ENCODE results near the gene VPS8.

The VPS8 gene, protein sequence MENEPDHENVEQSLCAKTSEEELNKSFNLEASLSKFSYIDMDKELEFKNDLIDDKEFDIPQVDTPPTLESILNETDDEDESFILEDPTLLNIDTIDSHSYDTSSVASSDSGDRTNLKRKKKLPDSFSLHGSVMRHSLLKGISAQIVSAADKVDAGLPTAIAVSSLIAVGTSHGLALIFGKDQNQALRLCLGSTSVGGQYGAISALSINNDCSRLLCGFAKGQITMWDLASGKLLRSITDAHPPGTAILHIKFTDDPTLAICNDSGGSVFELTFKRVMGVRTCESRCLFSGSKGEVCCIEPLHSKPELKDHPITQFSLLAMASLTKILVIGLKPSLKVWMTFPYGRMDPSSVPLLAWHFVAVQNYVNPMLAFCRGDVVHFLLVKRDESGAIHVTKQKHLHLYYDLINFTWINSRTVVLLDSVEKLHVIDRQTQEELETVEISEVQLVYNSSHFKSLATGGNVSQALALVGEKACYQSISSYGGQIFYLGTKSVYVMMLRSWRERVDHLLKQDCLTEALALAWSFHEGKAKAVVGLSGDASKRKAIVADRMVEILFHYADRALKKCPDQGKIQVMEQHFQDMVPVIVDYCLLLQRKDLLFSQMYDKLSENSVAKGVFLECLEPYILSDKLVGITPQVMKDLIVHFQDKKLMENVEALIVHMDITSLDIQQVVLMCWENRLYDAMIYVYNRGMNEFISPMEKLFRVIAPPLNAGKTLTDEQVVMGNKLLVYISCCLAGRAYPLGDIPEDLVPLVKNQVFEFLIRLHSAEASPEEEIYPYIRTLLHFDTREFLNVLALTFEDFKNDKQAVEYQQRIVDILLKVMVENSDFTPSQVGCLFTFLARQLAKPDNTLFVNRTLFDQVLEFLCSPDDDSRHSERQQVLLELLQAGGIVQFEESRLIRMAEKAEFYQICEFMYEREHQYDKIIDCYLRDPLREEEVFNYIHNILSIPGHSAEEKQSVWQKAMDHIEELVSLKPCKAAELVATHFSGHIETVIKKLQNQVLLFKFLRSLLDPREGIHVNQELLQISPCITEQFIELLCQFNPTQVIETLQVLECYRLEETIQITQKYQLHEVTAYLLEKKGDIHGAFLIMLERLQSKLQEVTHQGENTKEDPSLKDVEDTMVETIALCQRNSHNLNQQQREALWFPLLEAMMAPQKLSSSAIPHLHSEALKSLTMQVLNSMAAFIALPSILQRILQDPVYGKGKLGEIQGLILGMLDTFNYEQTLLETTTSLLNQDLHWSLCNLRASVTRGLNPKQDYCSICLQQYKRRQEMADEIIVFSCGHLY (N-terminal part only)

GRCh38 chr3:184811999-184812661 lies at the start of gene VPS8:
Gene VPS8 (plus strand): TSS chr3:184812166. CDS start chr3:184824633, 12,467 bp downstream.
- peak; percentile 94 for DNase-seq (ENCODE audit: low read depth, low spot score)

GRCh38 chr3:184764191-184764590 lies 47.8 kb upstream of the VPS8 start:
- DNase-seq (ENCODE audit: low read depth, low spot score): no peak

DNA sequence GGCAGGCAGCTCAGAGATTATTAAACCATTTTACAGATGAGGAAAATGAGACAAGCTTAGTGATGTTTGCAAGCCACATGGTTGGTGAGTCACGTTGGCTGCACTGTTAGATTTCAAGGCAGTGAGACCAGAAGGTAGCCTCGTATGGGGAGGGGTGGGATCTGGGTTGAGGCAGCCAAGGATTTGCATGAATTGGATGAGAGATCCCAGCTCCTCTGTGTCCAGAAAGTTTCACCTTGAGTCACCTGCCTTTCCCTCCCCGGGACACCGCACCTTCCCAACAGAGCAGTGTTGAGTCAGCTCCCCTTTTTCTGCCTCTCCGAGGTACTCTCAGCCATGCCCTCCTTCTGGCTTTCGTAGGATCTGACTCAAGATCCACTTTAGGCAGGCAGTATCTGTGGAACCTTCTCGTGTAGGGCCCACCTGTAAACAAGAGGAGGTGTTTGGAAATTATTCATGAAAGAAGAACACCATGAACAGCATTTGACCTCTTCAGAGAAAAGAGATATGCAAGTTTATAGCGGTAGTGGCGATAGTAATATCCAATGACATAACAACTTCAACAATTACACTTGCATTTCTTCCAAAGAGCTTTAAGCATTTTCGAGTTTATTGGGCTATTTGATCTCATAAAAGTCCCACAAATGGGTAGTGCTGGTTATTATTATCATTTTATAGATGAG lies 46.8 kb upstream of the VPS8 start:
- no peak for DNase-seq (ENCODE audit: low read depth, low spot score)

GRCh38 chr3:184765730-184766074 lies 46.3 kb upstream of the VPS8 start:
- no peak for DNase-seq (ENCODE audit: low read depth, low spot score)

- DNase-seq (ENCODE audit: low read depth, low spot score): no peak
Measured at GRCh38 chr3:184766555-184767261, 45.3 kb upstream of the VPS8 start.

DNA sequence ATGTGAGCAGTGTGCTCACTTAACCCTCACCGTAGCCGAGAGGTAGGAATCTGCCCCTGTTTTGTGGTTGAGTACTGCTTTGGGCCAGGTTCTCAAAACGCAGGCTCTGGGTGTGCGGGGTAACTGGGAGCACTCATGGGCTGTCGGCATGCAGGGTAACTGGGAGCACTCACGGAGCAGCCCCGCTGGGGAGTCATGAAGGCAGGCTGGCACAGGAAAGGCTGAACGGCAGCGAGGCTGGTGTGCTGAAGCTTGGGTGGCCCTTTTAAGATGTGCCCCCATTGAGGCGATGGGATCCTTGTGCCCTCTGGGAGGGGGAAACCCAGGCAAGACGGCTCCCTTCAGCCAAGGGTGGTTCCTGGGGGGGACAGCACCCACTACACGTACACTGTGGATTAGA lies 44.6 kb upstream of the VPS8 start:
- DNase-seq (ENCODE audit: low read depth, low spot score): no peak

DNA sequence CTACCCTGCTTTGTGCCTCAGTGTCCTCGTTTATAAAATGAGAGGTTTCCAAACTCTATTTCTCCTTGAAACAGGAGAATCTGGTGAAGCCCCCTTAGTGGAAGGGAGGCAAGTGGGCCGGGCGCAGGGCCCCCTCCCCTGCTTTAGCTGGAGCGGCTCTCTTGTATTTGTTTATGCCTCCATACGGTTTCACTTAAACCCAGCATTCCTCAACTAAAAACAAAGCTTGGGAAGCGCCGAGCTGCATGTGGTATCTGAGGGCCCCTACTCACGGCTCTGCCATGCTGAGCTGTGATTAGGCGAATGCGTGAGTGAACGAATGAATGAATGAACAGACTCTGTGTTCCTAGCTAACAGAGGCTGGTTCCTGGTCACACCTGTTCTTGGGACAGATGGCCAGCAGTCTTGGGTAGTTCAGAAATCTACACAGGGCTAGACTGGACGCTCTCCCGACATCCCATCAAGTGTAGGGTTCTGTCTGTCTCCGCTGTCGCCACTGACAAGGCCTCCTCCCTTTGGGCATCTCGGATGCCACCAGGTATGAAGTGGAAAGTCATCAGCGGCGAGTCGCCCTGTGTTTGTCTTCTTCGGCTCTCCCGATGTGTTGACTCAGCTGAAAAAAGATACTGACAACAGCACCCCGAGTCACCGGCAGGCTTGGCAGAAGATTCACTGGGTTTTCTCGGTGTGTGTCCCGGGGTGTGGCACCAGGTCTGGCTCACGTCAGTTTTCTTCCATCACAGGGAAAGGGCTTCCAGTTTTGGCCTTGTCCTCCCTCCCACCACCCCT lies 42.4 kb upstream of the VPS8 start:
- DNase-seq (ENCODE audit: low read depth, low spot score): no peak

DNA sequence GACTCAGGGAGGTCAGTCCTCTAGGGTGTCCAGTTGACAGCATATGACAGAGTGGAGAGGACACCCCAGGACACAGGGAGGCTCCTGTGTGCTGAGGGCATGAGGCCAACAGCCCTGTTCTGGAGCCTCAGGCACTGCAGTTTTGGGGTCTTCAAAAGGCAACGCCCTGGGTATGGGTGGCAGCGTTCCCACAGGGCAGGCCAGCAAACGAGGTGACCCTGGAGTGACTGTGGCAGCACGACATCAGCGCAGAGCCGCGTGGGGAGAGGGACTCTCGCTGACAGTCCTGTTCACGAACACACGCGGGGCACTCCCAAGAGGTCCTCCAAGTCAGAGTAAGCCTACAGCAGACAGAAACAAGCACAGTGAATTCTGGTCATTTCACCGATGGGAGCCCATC lies 41.4 kb upstream of the VPS8 start:
- DNase-seq (ENCODE audit: low read depth, low spot score): no peak

DNA sequence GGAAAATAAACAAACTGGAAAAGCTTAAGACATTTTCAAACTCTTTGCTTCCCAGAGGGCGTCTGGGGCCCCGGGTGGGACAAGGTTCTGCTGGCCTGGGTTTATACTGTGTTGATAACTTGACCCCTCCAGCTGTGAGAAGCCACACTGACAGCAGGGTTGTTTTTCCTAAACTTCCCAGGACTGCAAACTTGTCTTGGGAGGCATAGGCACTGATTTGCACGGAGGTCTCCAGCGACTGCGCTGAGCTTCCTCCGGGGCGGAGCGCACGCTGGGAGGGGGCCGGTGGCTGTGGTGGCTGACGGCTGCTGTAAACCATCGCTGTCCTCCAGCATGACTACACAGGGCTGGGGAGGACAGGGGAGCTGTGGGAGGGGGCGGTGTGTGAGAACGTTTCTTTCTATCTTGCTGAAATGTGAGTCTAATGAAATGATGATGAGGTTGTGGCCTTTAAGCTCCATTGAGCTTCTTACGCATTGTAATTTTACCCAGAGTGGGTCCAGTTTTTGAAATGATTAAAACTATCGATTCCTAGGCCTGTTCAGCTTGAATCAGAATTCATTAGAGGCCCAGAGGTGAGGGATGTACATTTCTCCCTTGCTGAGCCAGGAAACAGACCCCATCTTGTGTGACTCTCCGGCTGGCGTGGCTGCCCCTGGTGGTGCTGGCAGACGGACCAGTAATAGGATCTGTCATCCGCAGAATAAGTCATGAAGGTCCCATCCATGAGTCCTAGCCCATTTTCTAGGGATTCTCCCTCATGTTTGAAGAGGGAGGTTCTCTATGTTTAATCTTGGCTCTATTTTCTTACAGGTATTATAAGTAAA lies 40.5 kb upstream of the VPS8 start:
- no peak for DNase-seq (ENCODE audit: low read depth, low spot score)

- no peak for DNase-seq (ENCODE audit: low read depth, low spot score)
Measured at GRCh38 chr3:184772667-184773272, 39.2 kb upstream of the VPS8 start.

DNA sequence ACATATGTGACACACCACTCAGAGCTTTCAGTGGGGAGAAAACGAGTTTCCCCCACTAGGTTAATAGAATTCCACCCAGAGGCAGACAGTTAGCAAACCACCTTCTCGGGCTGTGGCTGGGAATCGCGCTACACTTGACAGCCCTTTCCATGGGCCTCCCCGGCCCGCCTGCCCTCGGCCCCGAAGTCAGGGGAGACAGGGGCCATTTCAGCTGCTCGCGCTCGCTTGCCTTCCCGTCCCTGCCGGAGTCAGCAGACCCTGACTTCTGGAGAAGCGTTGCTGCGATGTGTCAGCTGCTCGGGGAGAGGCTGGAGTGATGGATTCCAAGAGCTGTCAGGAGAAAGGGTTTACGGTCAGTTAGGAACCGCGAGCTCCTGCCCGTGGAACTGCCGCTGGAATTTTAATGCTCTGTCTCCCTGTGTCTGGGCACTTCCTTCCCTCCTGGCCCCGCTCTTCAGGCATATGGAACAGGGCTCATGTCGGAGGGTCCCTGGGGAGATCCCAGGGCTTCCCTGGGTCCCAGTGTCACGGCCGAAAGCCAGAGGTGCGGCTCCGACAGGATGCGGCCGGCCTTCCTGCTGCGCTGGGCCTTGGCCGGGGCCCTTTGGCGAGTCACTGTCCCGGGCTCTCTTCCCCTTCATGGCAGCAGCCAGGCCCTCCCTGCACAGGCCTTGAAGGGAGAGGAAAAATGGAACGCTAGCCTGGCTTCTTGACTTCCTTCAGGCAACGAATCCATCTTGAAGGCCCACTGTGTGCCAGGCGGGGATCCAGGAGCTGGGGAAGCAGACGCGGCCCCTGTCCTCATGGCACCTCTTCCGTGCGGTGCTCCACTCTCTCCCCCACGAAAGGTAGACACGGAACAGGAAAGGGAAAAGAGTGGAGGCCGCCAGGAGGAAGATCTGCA lies 38.4 kb upstream of the VPS8 start:
- DNase-seq (ENCODE audit: low read depth, low spot score): no peak

DNA sequence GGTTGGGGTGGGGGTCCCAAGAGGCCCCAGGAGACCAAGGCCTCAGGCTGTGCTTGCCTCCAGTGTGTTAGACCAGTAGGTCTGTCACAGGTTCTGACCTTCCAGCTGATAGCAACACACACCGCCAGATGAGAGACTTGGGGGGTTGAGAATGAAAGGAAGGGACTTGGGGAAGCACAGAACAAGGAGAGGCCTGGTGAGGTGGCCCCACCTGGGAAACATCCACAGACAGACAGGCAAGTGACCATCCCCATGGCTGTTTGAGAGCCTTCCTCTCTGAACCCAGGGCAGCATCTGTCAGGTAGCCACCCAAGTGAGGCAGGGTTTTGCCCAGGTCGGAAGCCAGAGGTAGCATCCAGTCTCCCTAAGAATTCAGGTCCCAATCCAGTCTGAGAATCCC lies 35.0 kb upstream of the VPS8 start:
- no peak for DNase-seq (ENCODE audit: low read depth, low spot score)

DNA sequence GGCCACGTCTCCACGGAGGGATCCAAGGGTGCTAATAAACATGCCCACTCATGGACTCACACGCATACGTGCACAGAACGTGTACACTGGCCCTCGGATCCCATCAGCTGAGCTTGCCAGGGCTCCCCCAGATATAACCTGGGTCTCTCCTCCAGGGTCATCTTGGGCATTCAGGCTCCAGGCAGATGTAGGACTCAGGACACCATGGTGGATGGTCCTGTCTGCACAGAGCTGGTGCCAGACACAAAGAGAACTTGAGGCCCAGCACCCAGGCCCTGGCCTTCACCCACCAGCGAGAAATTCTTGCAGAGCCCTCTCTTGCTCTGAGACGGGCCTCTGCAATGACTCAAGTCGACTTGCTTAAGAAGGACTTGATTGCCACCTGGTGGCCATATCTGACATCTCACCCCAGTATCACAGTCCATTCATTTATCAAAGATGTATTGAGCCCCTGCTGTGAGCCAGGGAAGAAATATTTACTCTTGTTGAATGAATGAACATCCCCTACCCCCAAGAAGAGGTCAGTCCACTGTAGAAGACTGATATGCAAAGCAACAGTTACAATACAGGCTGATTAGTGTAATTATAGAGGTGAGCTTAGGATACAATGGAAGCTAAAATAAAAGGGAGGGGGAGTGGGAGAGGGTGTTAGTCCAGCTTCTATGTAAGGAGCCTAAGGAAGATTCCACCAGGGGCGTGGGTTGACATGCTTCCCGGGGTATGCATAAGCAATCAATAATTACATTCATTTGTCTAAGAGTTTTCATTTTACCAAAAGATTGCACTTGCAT lies 34.2 kb upstream of the VPS8 start:
- DNase-seq (ENCODE audit: low read depth, low spot score): peak; percentile 59

DNA sequence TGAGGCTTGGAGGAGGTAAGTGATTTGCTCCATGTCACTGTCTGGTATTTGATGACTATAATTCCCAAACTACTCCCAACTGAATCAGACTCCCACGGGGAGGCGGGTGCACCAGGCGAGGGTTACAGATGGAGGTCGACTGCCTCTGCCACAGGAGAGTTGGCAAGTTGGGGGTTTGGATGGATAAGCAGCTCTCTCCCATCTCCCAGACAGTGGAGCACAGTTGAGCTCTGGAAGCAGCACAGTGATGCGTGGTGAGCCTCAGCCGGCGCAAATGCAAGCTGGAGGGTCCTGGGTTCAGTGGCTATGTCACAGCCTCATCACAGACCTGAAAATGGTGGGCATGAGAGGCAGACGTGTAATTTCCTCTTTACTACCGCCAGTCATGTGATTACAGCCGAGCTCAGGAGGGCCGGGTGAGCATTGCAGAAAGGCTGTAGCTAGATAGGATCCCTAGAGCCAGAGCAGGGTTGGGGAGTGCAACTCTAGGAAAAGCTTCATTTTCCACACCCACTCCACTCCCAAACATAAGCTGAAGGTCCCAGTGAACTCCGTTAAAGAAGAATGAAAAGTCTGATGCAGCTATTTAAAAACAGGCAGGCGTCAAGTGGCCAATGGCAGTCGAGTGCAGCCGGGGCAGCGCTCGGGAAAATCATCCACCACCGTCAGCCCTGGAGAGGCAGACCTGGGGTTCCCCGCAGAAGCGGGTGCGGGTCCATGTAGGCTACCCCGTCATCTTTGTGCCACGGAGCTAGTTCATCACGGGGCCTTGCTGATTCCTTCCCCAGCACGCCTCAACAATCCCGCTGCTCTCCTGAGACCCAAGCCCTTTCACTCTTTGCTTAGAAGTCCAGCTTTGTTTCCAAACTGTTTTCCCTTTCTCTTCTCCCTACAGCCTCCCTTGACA lies 33.3 kb upstream of the VPS8 start:
- DNase-seq (ENCODE audit: low read depth, low spot score): no peak

- DNase-seq (ENCODE audit: low read depth, low spot score): no peak
Measured at GRCh38 chr3:184780981-184781515, 30.9 kb upstream of the VPS8 start.

Data from activated CD4-positive, CD25-positive, alpha-beta regulatory T cell treated with anti-CD3 and anti-CD28 coated beads, Interleukin-2, amount 50 U/mL, for 16 hours (primary cell).